Spleen (tissue), 11 donors: ENCODE measurements around the gene SURF1. TPM values are rescaled to one million over a fixed set of nuclear protein-coding genes. Genes with fewer than 3 reads are reported as not detected.
A peak's percentile ranks its signal among the peaks of the same experiment; 100 is the strongest.
"Not testable (repeated sequence)": the region's sequence is repeated elsewhere in the genome, so short reads cannot be mapped to it uniquely, and the experiment has no call there.

Experiments
- DNase-seq: peaks from one replicate; pipeline ENCODE4 v3.0.0-alpha.2; 2020
- H3K27ac ChIP-seq, 8 donors: fragments of 200-600 bp; sonication (generic) in 7 of 8; 1 replicate in 4 of 8; 2 replicates in 4 of 8; pipeline versions ENCODE4 v1.5.0 to v1.8.0; 2016 to 2021; ENCODE audit warnings: inconsistent platforms in 4 of 8, mild to moderate bottlenecking in 4 of 8, moderate library complexity in 1 of 8
- H3K27me3 ChIP-seq, 7 donors: fragments of 200-600 bp; sonication (generic) in 6 of 7; replicated peaks in 1 of 7; 1 replicate in 4 of 7; 2 replicates in 3 of 7; pipeline versions ENCODE4 v1.5.0 to v1.8.0; 2016 to 2021; ENCODE audit warnings: inconsistent platforms in 3 of 7, mild to moderate bottlenecking in 1 of 7
- H3K36me3 ChIP-seq, 6 donors: fragments of 200-600 bp; sonication (generic) in 5 of 6; 1 replicate in 4 of 6; 2 replicates in 2 of 6; pipeline versions ENCODE4 v1.5.0 to v1.8.0; 2016 to 2021; ENCODE audit warnings: inconsistent platforms in 2 of 6
- H3K4me1 ChIP-seq, 6 donors: fragments of 200-600 bp; sonication (generic) in 5 of 6; 1 replicate in 3 of 6; 2 replicates in 3 of 6; pipeline versions ENCODE4 v1.5.0 to v1.8.0; 2016 to 2021; ENCODE audit warnings: inconsistent platforms in 3 of 6
- H3K4me3 ChIP-seq, 8 donors: fragments of 200-600 bp; sonication (generic) in 7 of 8; 1 replicate in 4 of 8; 2 replicates in 4 of 8; pipeline versions ENCODE4 v1.5.0 to v1.8.0; 2016 to 2021; ENCODE audit warnings: inconsistent platforms in 4 of 8, mild to moderate bottlenecking in 4 of 8, moderate library complexity in 2 of 8
- H3K9me3 ChIP-seq, 8 donors: fragments of 200-600 bp; sonication (generic) in 7 of 8; 1 replicate in 4 of 8; 2 replicates in 4 of 8; pipeline versions ENCODE4 v1.5.0 to v1.8.0; 2016 to 2021; ENCODE audit warnings: inconsistent platforms in 4 of 8
- POLR2A ChIP-seq, 3 donors: fragments of 450-650 bp; IDR thresholded peaks; one replicate each; pipeline ENCODE4 v1.5.1; 2017; ENCODE audit warnings: antibody characterized with exemption in 3 of 3, mild to moderate bottlenecking in 1 of 3
- POLR2AphosphoS5 ChIP-seq, 3 donors: sonication (generic); formaldehyde crosslinking; IDR thresholded peaks; one replicate each; pipeline ENCODE4 v1.5.1; 2017; ENCODE audit warnings: antibody characterized with exemption in 3 of 3
- WGBS, 5 donors: extraction: QIAGEN DNeasy Blood & Tissue Kit in 3 of 5; methylation state at CpG; one replicate each; pipeline versions ENCODE4 v1.1.5 to v1.1.7; 2013 to 2018; 5-methylcytosine and 5-hydroxymethylcytosine counted together
- intact Hi-C: fragments of 100-400 bp; cut with DNase I; formaldehyde crosslinking; loops from one replicate; pipeline ENCODE4 v1.15.0; 2023; ENCODE audit warnings: low total_unique reads
- polyA plus RNA-seq, 3 donors: library from polyadenylated mRNA; stranded (reverse); fragments of 200-250 nt; gene quantifications; one replicate each; pipeline ENCODE4 v1.2.1, GENCODE V29; 2013
- total RNA-seq, 7 donors: library from RNA; depleted of rRNA in 3 of 7; stranded (reverse); fragments of >200 nt in 3 of 7; fragmentation: NEBNext Ultra II Directional in 4 of 7; extraction: Animal tissue kit (Norgen Biotek cat#: 25700) in 4 of 7; gene quantifications; one replicate each; pipeline versions ENCODE4 v1.1.0 to v1.2.1, GENCODE V29; 2016 to 2021
- TF ChIP-seq, protein P1 (sequence below), 11 experiments: fragments of 200-600 bp in 7 of 11; fragments of 450-650 bp in 4 of 11; sonication (generic) in 4 of 11; IDR thresholded peaks in 8 of 11; conservative IDR thresholded peaks in 3 of 11; 1 replicate in 7 of 11; 2 replicates in 4 of 11; pipeline versions ENCODE4 v1.4.0 to v1.8.0; 2016 to 2021; ENCODE audit warnings: antibody characterized with exemption in 11 of 11, inconsistent platforms in 4 of 11, mild to moderate bottlenecking in 1 of 11
- donor health status: healthy with polysubstance abuse.
- donor health status: DM: no; HTN: no; CAD: no; lungs with moderate emphysema.
- donor health status: DM: no; HTN: no; CAD: no.
- donor health status: Bipolar disorder and iron deficiency.
- donor health status: healthy.
- donor health status: DM: no; HTN: no; CAD: no.
- donor health status: DM: yes; HTN: yes; CAD: no.

The SURF1 gene
- total and polyA plus RNA-seq, 10 donors = 31.4 to 75.6 (median 36.2) TPM

DNA sequence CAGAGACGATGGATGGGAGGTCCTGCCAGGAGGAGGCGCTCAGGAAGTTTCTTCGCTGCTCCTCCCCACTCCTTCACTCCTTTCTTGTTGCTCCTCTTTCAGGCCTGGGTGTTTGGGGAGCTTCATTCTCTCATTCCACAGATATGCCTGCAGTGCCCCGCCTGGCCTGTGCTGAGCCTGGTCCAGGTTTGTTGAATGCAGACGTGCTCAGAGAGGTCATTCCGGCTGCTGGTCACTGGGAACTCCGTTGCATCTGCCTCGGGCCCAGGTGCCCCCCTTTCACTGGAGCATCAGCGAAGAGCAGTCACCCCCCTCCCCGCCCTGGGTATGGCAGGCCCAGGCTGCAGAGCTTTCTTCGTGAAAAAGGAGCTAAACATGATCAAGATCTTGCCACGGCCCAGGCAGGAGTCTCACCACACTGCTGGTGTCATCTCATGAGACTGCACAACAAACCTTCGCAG is 35.8 kb downstream of the SURF1 start:
- no peak overlapping the region for H3K4me3 ChIP-seq

DNA sequence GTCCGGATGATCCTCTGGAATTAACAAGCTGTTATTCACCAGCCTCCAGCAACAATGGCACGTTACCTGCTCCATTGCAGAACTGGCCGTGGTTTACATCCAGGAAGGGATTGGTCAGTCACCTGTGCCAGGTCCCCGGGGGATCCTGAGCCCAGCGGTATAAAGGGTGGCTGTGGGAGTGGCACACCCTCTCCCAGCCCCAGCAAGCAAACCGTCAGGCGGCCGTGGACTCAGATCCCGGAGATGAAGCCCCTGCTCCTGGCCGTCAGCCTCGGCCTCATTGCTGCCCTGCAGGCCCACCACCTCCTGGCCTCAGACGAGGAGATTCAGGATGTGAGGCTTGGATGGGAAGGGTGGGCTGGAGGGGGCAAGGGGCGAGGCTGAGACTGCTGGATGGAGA is 38.7 kb downstream of the SURF1 start:
- H3K27me3 ChIP-seq, H3K27ac ChIP-seq, H3K4me1 ChIP-seq, DNase-seq, intact Hi-C loops, H3K36me3 ChIP-seq, H3K9me3 ChIP-seq, H3K4me3 ChIP-seq: not testable (repeated sequence)
- WGBS, 5 donors = 74 to 86% (median 82%) methylated on average over 2 to 13 of the region's 13 CpGs

More for the DNA sequence above, 35.8 kb downstream of the SURF1 start:
- Histone ChIP-seq H3K27me3 (no peaks in the 10 kb centered on the region), H3K36me3 (no peaks in the 10 kb centered on the region), H3K27ac (no peak overlapping the region), H3K4me1 (no peaks in the 10 kb centered on the region), H3K9me3 (no peaks in the 10 kb centered on the region)
- peak; percentile 47 for DNase-seq
- TF ChIP-seq POLR2A (IDR thresholded peaks at IDR 0.05) = no peak
- no peak for TF ChIP-seq POLR2AphosphoS5 (IDR thresholded peaks at IDR 0.05)
- TF ChIP-seq, protein P1, sequence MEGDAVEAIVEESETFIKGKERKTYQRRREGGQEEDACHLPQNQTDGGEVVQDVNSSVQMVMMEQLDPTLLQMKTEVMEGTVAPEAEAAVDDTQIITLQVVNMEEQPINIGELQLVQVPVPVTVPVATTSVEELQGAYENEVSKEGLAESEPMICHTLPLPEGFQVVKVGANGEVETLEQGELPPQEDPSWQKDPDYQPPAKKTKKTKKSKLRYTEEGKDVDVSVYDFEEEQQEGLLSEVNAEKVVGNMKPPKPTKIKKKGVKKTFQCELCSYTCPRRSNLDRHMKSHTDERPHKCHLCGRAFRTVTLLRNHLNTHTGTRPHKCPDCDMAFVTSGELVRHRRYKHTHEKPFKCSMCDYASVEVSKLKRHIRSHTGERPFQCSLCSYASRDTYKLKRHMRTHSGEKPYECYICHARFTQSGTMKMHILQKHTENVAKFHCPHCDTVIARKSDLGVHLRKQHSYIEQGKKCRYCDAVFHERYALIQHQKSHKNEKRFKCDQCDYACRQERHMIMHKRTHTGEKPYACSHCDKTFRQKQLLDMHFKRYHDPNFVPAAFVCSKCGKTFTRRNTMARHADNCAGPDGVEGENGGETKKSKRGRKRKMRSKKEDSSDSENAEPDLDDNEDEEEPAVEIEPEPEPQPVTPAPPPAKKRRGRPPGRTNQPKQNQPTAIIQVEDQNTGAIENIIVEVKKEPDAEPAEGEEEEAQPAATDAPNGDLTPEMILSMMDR (IDR thresholded peaks at IDR 0.05 in 8 of 11, conservative IDR thresholded peaks at IDR 0.05 in 3 of 11) = no peak
- 77 to 87% (median 86%) methylated on average over 11 to 13 of the region's 13 CpGs for WGBS, 5 donors
- intact Hi-C loops = no loop called here

DNA sequence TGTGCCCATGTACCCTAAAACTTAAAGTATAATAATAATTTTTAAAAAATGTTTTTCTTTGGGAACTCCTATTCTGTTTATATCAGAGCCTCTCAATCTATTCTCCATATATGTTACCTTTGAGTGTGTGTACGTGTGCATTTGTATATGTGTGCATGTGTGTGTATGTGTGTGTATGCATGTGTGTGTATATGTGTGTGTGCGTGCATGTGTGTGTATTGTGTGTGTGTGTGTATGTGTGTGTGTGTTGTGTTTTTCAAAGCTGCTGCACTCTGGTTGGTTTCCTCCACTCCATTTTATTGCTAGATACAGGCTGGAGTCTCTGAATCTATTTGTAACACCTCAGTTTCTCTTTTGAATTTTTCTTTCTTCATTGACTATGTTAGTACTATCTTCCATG is 40.3 kb downstream of the SURF1 start:
- Histone ChIP-seq H3K9me3 (no peaks in the 10 kb centered on the region), H3K4me1 (no peaks in the 10 kb centered on the region), H3K27ac (no peak overlapping the region), H3K4me3 (no peak overlapping the region), H3K27me3 (no peaks in the 10 kb centered on the region), H3K36me3 (no peaks in the 10 kb centered on the region)
- intact Hi-C loops = no loop called here
- no peak for DNase-seq
- TF ChIP-seq POLR2A (IDR thresholded peaks at IDR 0.05) (no peak), POLR2AphosphoS5 (IDR thresholded peaks at IDR 0.05) (no peak)
- WGBS, 5 donors = 69 to 91% (median 80%) methylated on average over 2 of the region's 2 CpGs

DNA sequence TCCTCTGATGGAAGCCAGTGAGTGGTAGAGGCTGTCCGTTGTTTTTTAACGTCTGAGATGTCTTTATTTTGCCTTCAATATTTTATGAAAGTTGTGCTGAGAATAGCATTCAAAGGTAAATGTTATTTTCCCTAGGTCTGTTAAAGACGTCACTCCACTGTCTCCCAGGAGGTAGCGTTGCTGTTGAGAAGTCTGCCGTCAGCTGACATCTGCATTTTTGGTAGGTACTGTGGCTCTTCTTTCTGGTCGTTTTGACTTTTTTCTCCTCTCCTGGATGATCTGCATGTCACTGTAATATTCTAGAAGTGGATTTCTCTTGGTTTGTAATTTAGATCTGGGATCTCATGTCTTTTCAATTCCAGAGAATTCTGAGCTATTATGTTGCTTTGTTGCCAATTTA is 46.7 kb downstream of the SURF1 start:
- TF ChIP-seq, protein P1 (IDR thresholded peaks at IDR 0.05 in 8 of 11, conservative IDR thresholded peaks at IDR 0.05 in 3 of 11) = no peak
- TF ChIP-seq POLR2AphosphoS5 (IDR thresholded peaks at IDR 0.05) (no peak), POLR2A (IDR thresholded peaks at IDR 0.05) (no peak)
- Histone ChIP-seq H3K27me3 (peaks cover 0 to 23% (median 0%) of the 10 kb centered on the region in 7 donors), H3K27ac (no peak overlapping the region), H3K9me3 (no peaks in the 10 kb centered on the region), H3K4me1 (no peaks in the 10 kb centered on the region), H3K36me3 (no peaks in the 10 kb centered on the region), H3K4me3 (no peak overlapping the region)
- intact Hi-C loops = no loop called here
- no peak for DNase-seq
- 84 to 88% (median 87%) methylated on average over 6 of the region's 6 CpGs for WGBS, 5 donors

DNA sequence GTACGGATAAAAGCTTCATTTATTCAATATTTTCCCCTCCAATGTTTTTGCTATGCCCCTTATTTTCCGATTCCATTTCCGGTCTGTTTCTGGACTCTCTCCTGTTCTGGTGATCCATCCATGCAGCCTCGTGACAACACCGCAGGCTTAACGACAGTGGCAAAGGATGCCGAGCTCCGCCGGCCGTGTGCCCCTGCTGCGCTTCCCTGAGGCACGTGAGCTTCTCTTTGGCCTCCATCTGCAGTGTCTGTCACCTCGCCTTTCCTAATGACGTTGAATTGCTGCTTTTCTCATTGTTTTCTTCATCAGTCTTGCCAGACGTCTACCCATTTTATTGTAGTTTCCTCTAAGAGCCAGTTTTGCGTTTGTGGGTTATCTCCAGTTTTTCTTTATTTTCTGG is 49.0 kb downstream of the SURF1 start:
- Histone ChIP-seq H3K27me3 (peaks cover 0 to 36% (median 0%) of the 10 kb centered on the region in 7 donors), H3K9me3 (no peaks in the 10 kb centered on the region), H3K36me3 (no peaks in the 10 kb centered on the region), H3K4me3 (no peak overlapping the region), H3K27ac (no peak overlapping the region), H3K4me1 (no peaks in the 10 kb centered on the region)
- intact Hi-C loops = no loop called here
- TF ChIP-seq, protein P1 (IDR thresholded peaks at IDR 0.05 in 8 of 11, conservative IDR thresholded peaks at IDR 0.05 in 3 of 11) = no peak
- TF ChIP-seq POLR2AphosphoS5 (IDR thresholded peaks at IDR 0.05) = no peak
- TF ChIP-seq POLR2A (IDR thresholded peaks at IDR 0.05) = no peak
- no peak for DNase-seq
- WGBS, 5 donors = 76 to 78% (median 76%) methylated on average over 16 of the region's 16 CpGs
